22Rv1 (cell line): ENCODE results near the gene RAB11FIP3.
"Not testable (repeated sequence)": the region's sequence is repeated elsewhere in the genome, so short reads cannot be mapped to it uniquely, and the experiment has no call there.

ENCODE experiments used
- H3K27ac ChIP-seq: fragments of 450-650 bp; 2 replicates; pipeline ENCODE4 v1.5.1; 2017
- ZFX ChIP-seq: fragments of 450-650 bp; IDR thresholded peaks from 2 replicates; pipeline ENCODE4 v1.6.1; 2017; ENCODE audit warnings: antibody characterized with exemption, borderline replicate concordance
- TF ChIP-seq, protein P1 (sequence below): fragments of 450-650 bp; IDR thresholded peaks from 2 replicates; pipeline ENCODE4 v1.5.1; 2017; ENCODE audit warnings: mild to moderate bottlenecking

The RAB11FIP3 gene

DNA sequence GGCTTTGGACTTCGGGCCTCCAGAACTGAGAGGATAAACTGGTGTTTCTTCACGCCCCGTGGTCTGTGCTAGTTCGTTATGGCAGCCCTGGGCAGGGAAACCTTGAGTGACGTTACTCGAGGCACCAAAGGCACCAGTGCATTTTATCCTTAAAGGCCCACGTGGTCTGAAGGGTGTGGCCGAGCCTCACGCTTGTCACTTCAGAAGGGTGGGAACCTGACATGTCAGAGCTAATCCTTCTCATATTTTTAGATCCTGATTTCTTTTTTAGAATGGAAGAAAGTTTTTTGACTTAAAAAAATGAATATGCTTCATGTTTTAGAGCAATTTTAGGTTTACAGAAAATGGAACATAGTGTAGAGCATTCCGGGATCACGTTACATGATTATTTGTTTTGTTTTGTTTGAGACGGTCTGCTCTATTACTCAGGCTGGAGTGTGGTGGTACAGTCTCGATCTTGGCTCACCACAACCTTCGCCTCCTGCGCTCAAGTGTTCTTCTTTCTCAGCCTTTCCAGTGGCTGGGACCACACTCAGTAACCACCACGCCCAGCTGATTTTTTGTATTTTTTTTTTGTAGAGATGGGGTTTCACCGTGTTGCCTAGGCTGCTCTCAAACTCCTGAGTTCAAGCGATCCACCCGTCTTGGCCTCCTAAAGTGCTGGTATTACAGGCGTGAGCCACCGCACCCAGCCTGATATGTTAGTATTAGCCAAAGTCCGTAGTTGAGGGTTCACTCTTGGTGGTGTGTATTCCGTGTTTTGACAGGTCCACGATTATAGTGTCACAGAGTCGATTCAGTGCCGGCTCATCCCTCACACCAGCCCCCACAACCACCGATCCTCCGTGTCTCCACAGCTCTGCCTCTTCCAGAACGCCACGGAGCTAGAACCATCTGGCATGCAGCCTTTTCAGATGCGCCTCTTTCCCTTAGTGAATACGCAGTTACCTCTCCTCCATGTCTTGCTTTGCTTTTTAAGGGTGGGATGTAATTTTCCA is 47.9 kb downstream of the RAB11FIP3 start:
- H3K27ac ChIP-seq = peak overlapping the region; percentile 37
- TF ChIP-seq ZFX = no peak
- TF ChIP-seq, protein P1, sequence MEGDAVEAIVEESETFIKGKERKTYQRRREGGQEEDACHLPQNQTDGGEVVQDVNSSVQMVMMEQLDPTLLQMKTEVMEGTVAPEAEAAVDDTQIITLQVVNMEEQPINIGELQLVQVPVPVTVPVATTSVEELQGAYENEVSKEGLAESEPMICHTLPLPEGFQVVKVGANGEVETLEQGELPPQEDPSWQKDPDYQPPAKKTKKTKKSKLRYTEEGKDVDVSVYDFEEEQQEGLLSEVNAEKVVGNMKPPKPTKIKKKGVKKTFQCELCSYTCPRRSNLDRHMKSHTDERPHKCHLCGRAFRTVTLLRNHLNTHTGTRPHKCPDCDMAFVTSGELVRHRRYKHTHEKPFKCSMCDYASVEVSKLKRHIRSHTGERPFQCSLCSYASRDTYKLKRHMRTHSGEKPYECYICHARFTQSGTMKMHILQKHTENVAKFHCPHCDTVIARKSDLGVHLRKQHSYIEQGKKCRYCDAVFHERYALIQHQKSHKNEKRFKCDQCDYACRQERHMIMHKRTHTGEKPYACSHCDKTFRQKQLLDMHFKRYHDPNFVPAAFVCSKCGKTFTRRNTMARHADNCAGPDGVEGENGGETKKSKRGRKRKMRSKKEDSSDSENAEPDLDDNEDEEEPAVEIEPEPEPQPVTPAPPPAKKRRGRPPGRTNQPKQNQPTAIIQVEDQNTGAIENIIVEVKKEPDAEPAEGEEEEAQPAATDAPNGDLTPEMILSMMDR = no peak

DNA sequence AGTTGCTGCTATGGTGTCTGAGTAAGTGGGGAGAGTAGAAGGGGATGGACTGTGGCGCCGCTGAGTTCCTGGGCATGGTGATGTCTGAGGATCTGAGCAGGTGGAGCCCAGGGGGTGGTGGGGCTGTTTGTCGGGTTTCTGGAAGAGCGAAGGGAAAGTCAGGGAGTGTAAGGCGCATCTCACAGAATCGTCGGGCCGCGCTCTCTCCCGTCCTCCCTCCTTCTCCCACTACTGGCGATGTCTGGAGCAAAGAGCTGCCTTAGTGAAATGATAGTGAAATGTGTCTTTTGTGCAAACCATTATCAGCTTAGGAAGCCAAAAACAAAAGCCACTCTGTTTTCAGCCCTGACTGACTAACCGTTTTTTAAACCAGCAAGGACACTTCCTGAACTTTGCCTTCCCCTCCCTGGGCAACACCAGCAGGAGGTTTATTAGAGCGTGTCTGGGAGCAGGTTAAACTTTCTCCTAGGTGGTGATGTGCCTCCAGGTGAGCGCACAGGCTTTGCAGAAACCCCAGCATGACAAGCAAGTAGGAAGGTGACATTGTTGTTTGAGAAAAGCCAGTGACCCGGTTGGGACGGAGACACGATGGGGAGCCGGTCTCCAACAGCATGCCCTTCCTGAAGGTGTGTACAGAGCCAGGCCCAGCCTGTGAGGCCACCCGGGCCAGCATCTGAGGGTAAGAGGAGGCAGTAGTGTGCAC is 49.1 kb downstream of the RAB11FIP3 start:
- TF ChIP-seq ZFX = no peak
- TF ChIP-seq, protein P1 = no peak

DNA sequence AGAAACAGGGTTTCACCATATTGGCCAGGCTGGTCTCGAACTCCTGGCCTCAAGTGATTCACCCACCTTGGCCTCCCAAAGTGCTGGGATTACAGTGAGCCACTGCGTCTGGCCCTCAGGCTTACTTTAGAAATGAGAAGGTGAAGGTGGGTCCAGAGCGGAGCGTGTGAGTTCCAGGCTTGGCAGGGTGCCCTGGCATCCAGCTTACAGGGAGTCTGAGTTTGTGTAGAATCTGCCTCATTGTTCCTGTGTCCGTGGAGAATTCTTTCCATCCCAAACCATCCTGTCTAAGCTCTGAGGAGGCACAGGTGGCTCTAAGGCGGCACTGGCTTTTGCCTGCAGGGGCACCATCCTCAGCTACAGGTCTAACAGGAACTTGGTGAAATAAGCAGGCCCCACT is 50.6 kb downstream of the RAB11FIP3 start:
- H3K27ac ChIP-seq = no peak overlapping the region
- no peak for TF ChIP-seq ZFX
- TF ChIP-seq, protein P1 = no peak

More for the DNA sequence above, 49.1 kb downstream of the RAB11FIP3 start:
- no peak overlapping the region for H3K27ac ChIP-seq

DNA sequence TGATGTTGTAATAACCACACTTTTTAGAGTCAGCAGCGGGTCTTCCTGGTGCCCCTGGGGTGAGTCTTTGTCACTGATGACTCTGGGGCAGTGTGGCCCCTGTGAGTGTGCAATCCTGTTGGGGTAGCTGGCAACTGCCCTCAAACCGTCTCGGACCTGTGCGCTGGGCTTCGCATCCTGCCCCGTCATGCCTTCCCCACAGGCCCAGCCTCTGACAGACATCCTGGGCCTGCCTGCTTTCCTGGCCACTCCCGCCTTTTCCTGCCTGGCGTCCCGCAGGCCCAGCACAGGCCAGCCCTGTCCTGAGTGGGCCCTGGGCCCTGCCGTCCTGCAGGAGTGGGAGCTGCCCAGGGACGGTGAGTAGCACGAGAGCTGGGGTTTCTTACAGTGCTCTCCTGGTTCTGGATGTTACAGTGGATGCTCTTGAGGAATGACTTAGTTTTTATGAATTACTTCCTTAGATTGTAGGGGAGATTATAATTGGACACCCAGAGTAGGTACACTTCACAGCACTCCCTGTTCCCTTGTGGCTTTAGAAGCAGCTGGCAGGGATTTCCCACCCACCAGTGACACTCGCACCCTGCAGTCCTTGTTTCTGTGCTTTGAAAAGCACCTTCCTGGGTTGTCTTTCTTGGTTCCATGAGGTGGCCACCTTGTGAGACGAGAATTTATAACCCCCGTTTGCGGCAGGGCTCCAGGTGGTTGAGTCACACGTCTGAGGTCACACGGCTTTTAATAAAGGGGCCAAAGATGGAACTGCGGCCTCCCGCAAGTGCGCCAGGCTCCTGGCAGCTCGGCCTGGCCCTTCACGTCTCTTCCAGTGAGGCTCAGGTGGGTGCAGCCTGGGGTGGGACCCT is 52.1 kb downstream of the RAB11FIP3 start:
- no peak overlapping the region for H3K27ac ChIP-seq
- no peak for TF ChIP-seq ZFX
- TF ChIP-seq, protein P1 = no peak

DNA sequence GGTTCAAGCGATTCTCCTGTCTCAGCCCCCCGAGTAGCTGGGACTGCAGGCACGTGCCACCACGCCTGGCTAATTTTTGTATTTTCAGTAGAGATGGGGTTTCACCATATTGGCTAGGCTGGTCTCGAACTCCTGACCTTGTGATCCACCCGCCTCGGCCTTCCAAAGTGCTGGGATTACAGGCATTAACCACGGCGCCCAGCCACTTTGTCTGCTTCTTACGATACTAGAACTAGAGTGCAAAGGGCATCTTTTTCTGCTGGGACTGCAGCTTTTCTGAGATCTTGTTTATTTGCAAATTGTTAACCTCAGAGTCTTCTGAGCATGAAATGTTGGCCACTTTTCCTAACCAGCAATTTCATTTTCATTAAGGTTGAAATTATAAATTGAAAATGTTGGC is 52.8 kb downstream of the RAB11FIP3 start:
- H3K27ac ChIP-seq = not testable (repeated sequence)

DNA sequence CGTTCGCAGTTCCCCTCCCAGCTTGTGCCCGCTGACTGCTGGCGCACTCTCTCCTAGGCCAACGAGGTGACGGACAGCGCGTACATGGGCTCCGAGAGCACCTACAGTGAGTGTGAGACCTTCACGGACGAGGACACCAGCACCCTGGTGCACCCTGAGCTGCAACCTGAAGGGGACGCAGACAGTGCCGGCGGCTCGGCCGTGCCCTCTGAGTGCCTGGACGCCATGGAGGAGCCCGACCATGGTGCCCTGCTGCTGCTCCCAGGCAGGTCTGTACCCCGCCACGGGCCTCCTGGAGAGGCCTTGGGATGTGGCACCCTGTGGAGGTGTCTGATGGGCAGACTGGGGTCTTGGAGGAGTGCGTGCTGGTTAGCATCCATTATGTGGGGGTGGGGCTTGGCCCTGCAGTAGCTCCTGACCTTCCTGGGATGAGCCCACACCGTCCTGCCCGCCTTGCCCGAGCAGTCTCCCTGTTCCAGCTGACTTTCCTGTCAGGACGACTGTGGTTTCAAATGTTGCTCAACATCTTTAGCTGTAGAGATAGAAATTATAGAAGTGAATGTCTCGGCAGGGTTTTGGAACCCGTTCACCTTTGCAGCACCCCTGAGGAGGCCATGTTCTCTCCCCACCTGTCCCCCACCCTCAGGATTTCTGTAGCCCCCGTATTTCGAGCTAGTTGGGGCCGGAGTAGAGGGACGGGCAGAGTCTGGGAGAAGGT is 57.2 kb downstream of the RAB11FIP3 start:
- H3K27ac ChIP-seq = no peak overlapping the region
- TF ChIP-seq, protein P1 = no peak
- no peak for TF ChIP-seq ZFX
